SIG-M5 (cell line): ENCODE data around the gene ARL9.

Experiments
- DNase-seq: peaks from one replicate; lab custom pipeline; 2025; lab: John Stamatoyannopoulos, UW

The ARL9 gene

GRCh38 chr4:56531823-56532222 is 26.2 kb downstream of the ARL9 start:
- DNase-seq: no peak

- DNase-seq: no peak
Measured at GRCh38 chr4:56532239-56532638, 26.6 kb downstream of the ARL9 start.

- DNase-seq: no peak
Measured at GRCh38 chr4:56535915-56536314, 30.3 kb downstream of the ARL9 start.

GRCh38 chr4:56537147-56537546 is 31.6 kb downstream of the ARL9 start:
- DNase-seq: no peak

- DNase-seq: no peak
Measured at GRCh38 chr4:56540826-56541225, 35.2 kb downstream of the ARL9 start.

- no peak for DNase-seq
Measured at GRCh38 chr4:56544573-56545131, 39.1 kb downstream of the ARL9 start.

- no peak for DNase-seq
Measured at GRCh38 chr4:56550642-56551041, 45.1 kb downstream of the ARL9 start.

- no peak for DNase-seq
Measured at GRCh38 chr4:56551516-56551915, 45.9 kb downstream of the ARL9 start.

- no peak for DNase-seq
Measured at GRCh38 chr4:56552273-56552672, 46.7 kb downstream of the ARL9 start.

- no peak for DNase-seq
Measured at GRCh38 chr4:56570041-56570440, 64.5 kb downstream of the ARL9 start.
